Prostate gland (tissue), 2 donors: Measurements from ENCODE around the gene NBPF3. TPM values are rescaled to one million over a fixed set of nuclear protein-coding genes. Genes with fewer than 3 reads are reported as not detected.
"Not testable (repeated sequence)": the region's sequence is repeated elsewhere in the genome, so short reads cannot be mapped to it uniquely, and the experiment has no call there.

Experiments used
- DNase-seq: peaks from one replicate; pipeline ENCODE4 v3.0.0-alpha.2; 2019; ENCODE audit warnings: low spot score
- H3K27ac ChIP-seq, 2 donors: fragments of 200-600 bp; sonication (generic); 2 replicates each; pipeline ENCODE4 v1.5.1; 2017 to 2019
- H3K27me3 ChIP-seq: fragments of 200-600 bp; sonication (generic); replicated peaks from 2 replicates; pipeline ENCODE4 v1.5.1; 2019; ENCODE audit not compliant: insufficient read depth
- H3K36me3 ChIP-seq, 2 donors: fragments of 200-600 bp; sonication (generic); 1 replicate in 1 of 2; 2 replicates in 1 of 2; pipeline versions ENCODE4 v1.5.1 to v1.8.1; 2017 to 2019
- H3K4me1 ChIP-seq: fragments of 200-600 bp; sonication (generic); replicated peaks from 2 replicates; pipeline ENCODE4 v1.5.1; 2019
- H3K4me3 ChIP-seq, 2 donors: fragments of 200-600 bp; sonication (generic); 2 replicates each; pipeline ENCODE4 v1.5.1; 2017 to 2019
- H3K9me3 ChIP-seq: fragments of 200-600 bp; sonication (generic); 2 replicates; pipeline ENCODE4 v1.5.1; 2017
- CTCF ChIP-seq, 4 experiments: fragments of 200-600 bp in 2 of 4; fragments of 450-650 bp in 2 of 4; sonication (generic) in 2 of 4; IDR thresholded peaks; 1 replicate in 3 of 4; 2 replicates in 1 of 4; pipeline ENCODE4 v1.5.1; 2016 to 2019; ENCODE audit warnings: antibody characterized with exemption in 4 of 4, mild to moderate bottlenecking in 2 of 4, moderate library complexity in 2 of 4
- POLR2A ChIP-seq: fragments of 450-650 bp; IDR thresholded peaks from one replicate; pipeline ENCODE4 v1.6.1; 2016; ENCODE audit warnings: antibody characterized with exemption, mild to moderate bottlenecking
- POLR2AphosphoS5 ChIP-seq: sonication (generic); formaldehyde crosslinking; IDR thresholded peaks from one replicate; pipeline ENCODE4 v1.6.1; 2017; ENCODE audit warnings: antibody characterized with exemption
- WGBS: methylation state at CpG from one replicate; pipeline ENCODE4 v1.1.5; 2018; 5-methylcytosine and 5-hydroxymethylcytosine counted together
- intact Hi-C: fragments of 100-400 bp; cut with DNase I; formaldehyde crosslinking; loops from one replicate; pipeline ENCODE4 v1.14.2; 2022
- total RNA-seq, 2 donors: library from RNA; depleted of rRNA; stranded (reverse); fragments of >200 nt; gene quantifications; one replicate each; pipeline ENCODE4 v1.1.0, GENCODE V29; 2016

Gene NBPF3
- total RNA-seq, 2 donors from 2014 or later, result 13.9 to 19.7 TPM

DNA sequence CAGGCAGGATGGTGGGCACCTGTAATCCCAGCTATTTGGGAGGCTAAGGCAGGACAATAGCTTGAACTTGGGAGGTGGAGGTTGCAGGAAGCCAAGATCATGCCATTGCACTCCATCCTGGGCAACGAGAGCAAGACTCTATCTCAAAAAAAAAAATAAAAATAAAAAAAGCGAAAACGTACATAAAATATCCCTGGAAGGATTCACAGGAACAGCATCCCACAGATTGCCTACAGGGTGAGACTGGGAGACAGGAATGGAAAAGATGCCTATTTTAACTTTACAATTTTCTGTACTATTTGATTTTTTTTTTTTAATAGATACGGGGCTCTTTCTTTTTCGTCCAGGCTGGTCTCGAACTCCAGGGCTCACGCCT, 604 bp upstream of the NBPF3 start:
- no peaks in the 10 kb centered on the region for H3K4me1 ChIP-seq
- no peaks in the 10 kb centered on the region for H3K27me3 ChIP-seq
- 29% methylated on average over 7 of the region's 7 CpGs for WGBS
- H3K36me3 ChIP-seq, result no peaks in the 10 kb centered on the region
- H3K27ac ChIP-seq, result peak overlapping the region; percentile 65 to 67
- DNase-seq, result no peak
- no peak for TF ChIP-seq POLR2AphosphoS5
- TF ChIP-seq POLR2A, result no peak
- TF ChIP-seq CTCF (IDR thresholded peaks at IDR 0.05), result no peak
- intact Hi-C loops, result no loop called here
- no peaks in the 10 kb centered on the region for H3K9me3 ChIP-seq
- peak overlapping the region; percentile 49 to 54 for H3K4me3 ChIP-seq

- not testable (repeated sequence) for DNase-seq
These were observed 741 bp downstream of the NBPF3 start for GRCh38 chr1:21440630-21441125.

GRCh38 chr1:21446647-21447046, 6.7 kb downstream of the NBPF3 start:
- H3K27ac ChIP-seq, result not testable (repeated sequence)
- 96% methylated on average over 2 of the region's 2 CpGs for WGBS

More at GRCh38 chr1:21440630-21441125, 741 bp downstream of the NBPF3 start:
- Histone ChIP-seq H3K27ac (peak overlapping the region in 1 of 2 donors; percentile 67), H3K4me3 (peak overlapping the region; percentile 49 to 54)
- H3K36me3 ChIP-seq, H3K27me3 ChIP-seq, H3K4me1 ChIP-seq, H3K9me3 ChIP-seq, intact Hi-C loops: not testable (repeated sequence)
- 7% methylated on average over 21 of the region's 21 CpGs for WGBS

GRCh38 chr1:21447311-21447710, 7.4 kb downstream of the NBPF3 start:
- intact Hi-C loops, result no loop called here
- Histone ChIP-seq H3K36me3 (no peaks in the 10 kb centered on the region), H3K27me3 (no peaks in the 10 kb centered on the region), H3K27ac (no peak overlapping the region), H3K4me1 (no peaks in the 10 kb centered on the region), H3K4me3 (no peak overlapping the region), H3K9me3 (no peaks in the 10 kb centered on the region)
- no peak for TF ChIP-seq POLR2A
- no peak for TF ChIP-seq CTCF (IDR thresholded peaks at IDR 0.05)
- TF ChIP-seq POLR2AphosphoS5, result no peak
- 93% methylated on average over 5 of the region's 5 CpGs for WGBS
- no peak for DNase-seq

More at GRCh38 chr1:21446647-21447046, 6.7 kb downstream of the NBPF3 start:
- intact Hi-C loops, DNase-seq, H3K27me3 ChIP-seq, H3K4me1 ChIP-seq, H3K4me3 ChIP-seq, H3K36me3 ChIP-seq, H3K9me3 ChIP-seq: not testable (repeated sequence)

GRCh38 chr1:21449906-21450305, 10.0 kb downstream of the NBPF3 start:
- Histone ChIP-seq H3K36me3 (no peaks in the 10 kb centered on the region), H3K27me3 (no peaks in the 10 kb centered on the region), H3K9me3 (no peaks in the 10 kb centered on the region), H3K4me1 (no peaks in the 10 kb centered on the region), H3K27ac (no peak overlapping the region), H3K4me3 (no peak overlapping the region)
- no peak for DNase-seq
- TF ChIP-seq CTCF (IDR thresholded peaks at IDR 0.05) (no peak), POLR2A (no peak), POLR2AphosphoS5 (no peak)
- WGBS, result 86% methylated on average over 1 of the region's 1 CpG
- intact Hi-C loops, result no loop called here

GRCh38 chr1:21451212-21451611, 11.3 kb downstream of the NBPF3 start:
- TF ChIP-seq CTCF (IDR thresholded peaks at IDR 0.05) (no peak), POLR2A (no peak), POLR2AphosphoS5 (no peak)
- no peaks in the 10 kb centered on the region for H3K9me3 ChIP-seq
- H3K4me3 ChIP-seq, result no peak overlapping the region
- H3K27ac ChIP-seq, result no peak overlapping the region
- H3K4me1 ChIP-seq, result no peaks in the 10 kb centered on the region
- H3K27me3 ChIP-seq, result no peaks in the 10 kb centered on the region
- intact Hi-C loops, result no loop called here
- no peak for DNase-seq
- WGBS, result 53% methylated on average over 1 of the region's 1 CpG
- H3K36me3 ChIP-seq, result no peaks in the 10 kb centered on the region
